ENCODE results near the gene GFAP. TPM values are rescaled to one million over a fixed set of nuclear protein-coding genes. Genes with fewer than 3 reads are reported as not detected.

GFAP gene
- total RNA-seq, 1 experiment from 2014 or later: 1.2 TPM

DNA sequence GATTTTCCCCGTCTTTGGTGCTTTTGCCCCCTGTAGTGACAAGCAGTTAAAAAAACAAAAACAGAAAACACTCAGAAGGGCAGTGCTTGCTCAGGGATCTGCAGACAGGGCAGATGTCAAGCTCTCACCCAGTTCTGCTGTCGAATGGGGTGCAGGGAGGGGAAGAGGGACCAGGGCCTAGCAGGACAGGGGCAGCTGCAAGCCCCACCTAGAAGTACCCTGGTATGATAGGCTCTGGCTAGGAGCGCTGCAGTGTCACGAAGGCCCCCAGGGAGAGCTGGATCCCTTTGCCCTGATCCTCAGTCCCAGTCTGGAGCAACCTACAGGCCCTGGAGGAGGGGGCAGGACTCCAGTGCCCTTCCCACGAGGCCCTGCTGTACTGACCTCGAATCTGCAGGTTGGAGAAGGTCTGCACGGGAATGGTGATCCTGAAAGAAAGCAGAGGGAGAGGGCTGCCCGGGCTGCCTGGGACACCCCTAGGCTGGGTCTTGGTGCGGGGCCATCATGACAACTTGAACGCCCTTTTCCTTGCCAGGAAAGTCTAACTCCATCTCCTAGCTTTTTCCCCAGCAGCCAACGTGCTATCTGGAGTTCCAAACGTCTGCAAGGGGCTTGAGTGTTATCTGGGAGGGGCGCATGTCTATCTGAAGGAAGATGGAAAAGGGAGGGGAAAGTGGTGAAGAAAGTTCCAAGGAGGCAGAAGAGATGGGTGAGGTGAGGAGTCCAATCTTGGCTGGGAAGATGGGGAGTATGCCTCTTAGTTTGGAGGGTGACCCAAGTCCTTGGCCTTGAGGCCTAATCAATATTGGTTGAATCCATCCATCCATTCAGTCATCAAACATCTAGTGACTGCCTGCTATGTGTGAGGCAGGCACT is 4.8 kb downstream of the GFAP start:
- no peak overlapping the region for H3K27ac Mint-ChIP-seq
- no peak overlapping the region for H2BK5ac ChIP-seq (ENCODE audit: insufficient read length, low read length)
- peak overlapping the region; percentile 63 to 80 for H3K4me3 Mint-ChIP-seq

More for the DNA sequence above, 4.8 kb downstream of the GFAP start:
- no peaks in the 10 kb centered on the region for H3K79me1 ChIP-seq (ENCODE audit: insufficient read depth, low read depth, low read length, poor library complexity, severe bottlenecking)
- H4K20me1 ChIP-seq (ENCODE audit: control insufficient read depth, insufficient read depth, insufficient read length): no peaks in the 10 kb centered on the region
- no peaks in the 10 kb centered on the region for H3K79me2 ChIP-seq (ENCODE audit: insufficient read depth, low read length)
- no peak overlapping the region for H3K18ac ChIP-seq (ENCODE audit: insufficient read length, low read depth, low read length)
- Mint-ChIP-seq H3K36me3 (ENCODE audit: insufficient read depth in 1 of 3, low read depth in 3 of 3) (no peaks in the 10 kb centered on the region), H3K4me1 (peaks cover 14 to 18% of the 10 kb centered on the region in 2 experiments), H3K9me3 (no peaks in the 10 kb centered on the region), H3K27me3 (ENCODE audit: low read depth) (peaks cover 52% of the 10 kb centered on the region)
- no peak overlapping the region for H2BK120ac ChIP-seq (ENCODE audit: low read depth, low read length, poor library complexity, severe bottlenecking)
- H3K9ac ChIP-seq (ENCODE audit: extremely low read depth, insufficient read length, low read length): no peak overlapping the region
- no peak overlapping the region for H3T11ph ChIP-seq (ENCODE audit: low read length)
- H2BK20ac ChIP-seq (ENCODE audit: low read depth, low read length, poor library complexity, severe bottlenecking): no peak overlapping the region
- H3K4ac ChIP-seq (ENCODE audit: low read depth, low read length): no peak overlapping the region
- H3K4me1 ChIP-seq (ENCODE audit: insufficient read depth, low read length): peaks cover 2% of the 10 kb centered on the region; the same call in 1 of the 2 replicates
- no peak overlapping the region for H2BK15ac ChIP-seq (ENCODE audit: low read depth, low read length)
- no peak for TF ChIP-seq CTCF (conservative IDR thresholded peaks at IDR 0.05)
- no peak overlapping the region for H3K23ac ChIP-seq (ENCODE audit: insufficient read length, low read depth, low read length)
- peak overlapping the region; percentile 35 for H3K4me2 ChIP-seq (ENCODE audit: insufficient read depth, insufficient read length, low read length)
- no peak overlapping the region for H2BK12ac ChIP-seq (ENCODE audit: insufficient read length, low read depth, low read length)
- no peak for DNase-seq
- no peak overlapping the region for H3K27ac ChIP-seq (ENCODE audit: insufficient read length, low read depth, low read length)
- H3K23me2 ChIP-seq (ENCODE audit: insufficient read length, low read depth, low read length, poor library complexity, severe bottlenecking): peaks cover 6% of the 10 kb centered on the region
- H4K8ac ChIP-seq (replicated peaks; ENCODE audit: insufficient read length, low read depth, low read length): no peak overlapping the region
- H4K91ac ChIP-seq (ENCODE audit: insufficient read length, low read depth, low read length): no peak overlapping the region
- H3K56ac ChIP-seq (ENCODE audit: insufficient read length, low read depth, low read length): no peak overlapping the region
- H2AFZ ChIP-seq (ENCODE audit: low read length): no peak overlapping the region
- no peak overlapping the region for H2AK5ac ChIP-seq (ENCODE audit: insufficient read length, low read length)
- H4K5ac ChIP-seq (ENCODE audit: insufficient read length, low read depth, low read length): no peak overlapping the region
- no peaks in the 10 kb centered on the region for H3K9me3 ChIP-seq (ENCODE audit: control insufficient read depth, low read depth, low read length)
- H3K14ac ChIP-seq (ENCODE audit: insufficient read depth, low read length): no peak overlapping the region
- peaks cover 2% of the 10 kb centered on the region; the same call in 1 of the 2 replicates for H3K27me3 ChIP-seq (ENCODE audit: insufficient read depth, low read length)
- no CpG with 5 or more reads among the region's 13 CpGs for WGBS (ENCODE audit: extremely low coverage, insufficient read length, low lambda C conversion rate)
